Measurements from ENCODE around the gene NAGLU.

The NAGLU gene

GRCh38 chr17:42512733-42513251 is 23.2 kb upstream of the NAGLU start:
- Histone ChIP-seq H3K9me3 (ENCODE audit: insufficient read depth, low read length) (no peaks in the 10 kb centered on the region), H3K79me2 (ENCODE audit: low read length) (no peaks in the 10 kb centered on the region), H2AFZ (ENCODE audit: low read depth, low read length) (no peak overlapping the region), H3K27me3 (ENCODE audit: low read depth, low read length) (no peaks in the 10 kb centered on the region), H3K4me2 (ENCODE audit: low read length) (no peak overlapping the region), H4K20me1 (ENCODE audit: insufficient read depth, low read length) (no peaks in the 10 kb centered on the region), H3K36me3 (replicated peaks; ENCODE audit: low read depth, low read length) (peaks cover 33% of the 10 kb centered on the region), H3K9ac (ENCODE audit: low read length) (no peak overlapping the region), H3K27ac (ENCODE audit: low read length) (no peak overlapping the region), H3K4me1 (ENCODE audit: low read length) (peaks cover 15% of the 10 kb centered on the region), H3K4me3 (ENCODE audit: low read length) (no peak overlapping the region)
- TF ChIP-seq CTCF (IDR thresholded peaks at IDR 0.05; ENCODE audit: low read depth, low read length) (no peak), EZH2phosphoT487 (IDR thresholded peaks at IDR 0.05; ENCODE audit: low read depth) (no peak)

DNA sequence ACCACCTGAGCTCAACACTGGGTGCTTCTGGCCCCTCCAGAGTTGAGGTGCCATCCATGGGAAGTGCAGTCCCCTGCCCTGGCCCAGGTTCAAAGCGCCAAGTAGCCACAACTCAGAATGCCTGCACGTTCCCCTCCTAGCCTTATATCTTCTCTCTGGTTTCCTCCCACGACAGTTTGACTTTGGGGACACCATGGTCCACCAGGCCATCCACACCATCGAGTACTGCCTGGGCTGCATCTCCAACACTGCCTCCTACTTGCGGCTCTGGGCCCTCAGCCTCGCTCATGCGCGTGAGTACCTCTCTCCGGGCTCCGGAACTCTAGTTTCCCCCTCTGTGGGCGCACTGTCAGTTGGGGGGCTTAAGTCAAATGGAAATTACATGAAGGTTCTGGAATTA is 22.4 kb upstream of the NAGLU start:
- no peak overlapping the region for H3K27ac ChIP-seq (ENCODE audit: low read length)
- no peaks in the 10 kb centered on the region for H3K27me3 ChIP-seq (ENCODE audit: low read depth, low read length)
- no peak for TF ChIP-seq CTCF (IDR thresholded peaks at IDR 0.05; ENCODE audit: low read depth, low read length)
- no peak for TF ChIP-seq EZH2phosphoT487 (IDR thresholded peaks at IDR 0.05; ENCODE audit: low read depth)
- H3K4me2 ChIP-seq (ENCODE audit: low read length), result no peak overlapping the region
- no peaks in the 10 kb centered on the region for H3K9me3 ChIP-seq (ENCODE audit: insufficient read depth, low read length)
- no peak overlapping the region for H3K4me3 ChIP-seq (ENCODE audit: low read length)
- H3K4me1 ChIP-seq (ENCODE audit: low read length), result peaks cover 15% of the 10 kb centered on the region
- H4K20me1 ChIP-seq (ENCODE audit: insufficient read depth, low read length), result no peaks in the 10 kb centered on the region
- no peak overlapping the region for H3K9ac ChIP-seq (ENCODE audit: low read length)
- no peak overlapping the region for H2AFZ ChIP-seq (ENCODE audit: low read depth, low read length)
- H3K79me2 ChIP-seq (ENCODE audit: low read length), result no peaks in the 10 kb centered on the region
- peaks cover 24% of the 10 kb centered on the region for H3K36me3 ChIP-seq (replicated peaks; ENCODE audit: low read depth, low read length)

DNA sequence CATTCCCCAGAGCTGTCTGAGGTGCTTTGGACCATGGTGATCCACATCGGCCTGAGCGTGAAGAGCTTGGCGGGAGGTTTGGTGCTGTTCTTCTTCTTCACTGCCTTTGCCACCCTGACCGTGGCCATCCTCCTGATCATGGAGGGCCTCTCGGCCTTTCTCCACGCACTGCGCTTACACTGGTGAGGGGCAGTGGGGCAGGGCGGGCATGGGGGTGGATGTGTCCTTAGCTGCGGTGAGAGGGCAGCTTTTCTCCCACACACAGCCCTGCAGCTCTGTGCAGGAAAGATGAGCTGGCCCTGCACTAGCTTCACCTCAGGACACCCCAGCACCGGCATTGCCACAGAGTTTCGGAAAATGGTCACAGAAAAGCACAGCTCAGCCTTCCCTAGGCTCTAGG is 21.8 kb upstream of the NAGLU start:
- TF ChIP-seq CTCF (IDR thresholded peaks at IDR 0.05; ENCODE audit: low read depth, low read length), result no peak
- TF ChIP-seq EZH2phosphoT487 (IDR thresholded peaks at IDR 0.05; ENCODE audit: low read depth), result no peak
- Histone ChIP-seq H3K4me2 (ENCODE audit: low read length) (no peak overlapping the region), H3K27me3 (ENCODE audit: low read depth, low read length) (no peaks in the 10 kb centered on the region), H2AFZ (ENCODE audit: low read depth, low read length) (no peak overlapping the region), H3K36me3 (replicated peaks; ENCODE audit: low read depth, low read length) (peaks cover 18% of the 10 kb centered on the region), H3K9me3 (ENCODE audit: insufficient read depth, low read length) (no peaks in the 10 kb centered on the region), H3K4me1 (ENCODE audit: low read length) (peaks cover 15% of the 10 kb centered on the region), H3K9ac (ENCODE audit: low read length) (no peak overlapping the region), H3K79me2 (ENCODE audit: low read length) (no peaks in the 10 kb centered on the region), H3K27ac (ENCODE audit: low read length) (no peak overlapping the region), H4K20me1 (ENCODE audit: insufficient read depth, low read length) (no peaks in the 10 kb centered on the region), H3K4me3 (ENCODE audit: low read length) (no peak overlapping the region)

DNA sequence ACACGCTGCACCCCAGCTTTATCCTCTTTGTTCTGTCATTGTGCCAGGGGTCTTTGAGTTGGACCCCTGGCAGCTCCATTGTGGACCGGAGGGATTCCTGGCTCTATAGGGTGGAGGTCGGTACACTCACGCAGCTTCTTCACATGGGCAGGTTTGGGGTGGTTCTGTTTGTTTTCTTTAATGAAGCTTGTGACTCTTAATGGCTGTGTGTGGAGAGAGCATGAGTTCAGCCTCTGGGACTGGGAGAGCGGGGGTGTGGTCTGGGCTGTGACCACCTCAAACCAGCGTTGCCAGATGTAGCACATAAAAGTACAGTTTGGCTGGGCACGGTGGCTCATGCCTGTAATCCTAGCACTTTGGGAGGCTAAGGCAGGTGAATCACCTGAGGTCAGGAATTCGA is 21.2 kb upstream of the NAGLU start:
- Histone ChIP-seq H3K36me3 (replicated peaks; ENCODE audit: low read depth, low read length) (peaks cover 12% of the 10 kb centered on the region), H3K9ac (ENCODE audit: low read length) (no peak overlapping the region), H3K4me1 (ENCODE audit: low read length) (peaks cover 15% of the 10 kb centered on the region), H2AFZ (ENCODE audit: low read depth, low read length) (no peak overlapping the region), H3K27ac (ENCODE audit: low read length) (no peak overlapping the region), H3K9me3 (ENCODE audit: insufficient read depth, low read length) (no peaks in the 10 kb centered on the region), H4K20me1 (ENCODE audit: insufficient read depth, low read length) (no peaks in the 10 kb centered on the region), H3K4me3 (ENCODE audit: low read length) (no peak overlapping the region), H3K4me2 (ENCODE audit: low read length) (no peak overlapping the region), H3K79me2 (ENCODE audit: low read length) (no peaks in the 10 kb centered on the region), H3K27me3 (ENCODE audit: low read depth, low read length) (no peaks in the 10 kb centered on the region)
- no peak for TF ChIP-seq CTCF (IDR thresholded peaks at IDR 0.05; ENCODE audit: low read depth, low read length)
- no peak for TF ChIP-seq EZH2phosphoT487 (IDR thresholded peaks at IDR 0.05; ENCODE audit: low read depth)

All from OCI-LY3 (cell line).